ENCODE results near the gene RBM33. TPM values are rescaled to one million over a fixed set of nuclear protein-coding genes. Genes with fewer than 3 reads are reported as not detected.
A peak's percentile ranks its signal among the peaks of the same experiment; 100 is the strongest.

RBM33 gene
- polyA plus RNA-seq, 3 donors, result 15.0 to 27.7 (median 22.2) TPM

- H3K27ac ChIP-seq (ENCODE audit: low read depth in 1 of 2, low read length in 2 of 2), result no peak overlapping the region
- WGBS (ENCODE audit: insufficient coverage), result 14% methylated on average over 12 of the region's 22 CpGs
- H3K36me3 Mint-ChIP-seq, result peaks cover 2 to 6% of the 10 kb centered on the region in 2 donors
- no peaks in the 10 kb centered on the region for H3K79me2 ChIP-seq (ENCODE audit: insufficient read depth, low read length)
- peaks cover 2 to 23% (median 5%) of the 10 kb centered on the region in 7 donors for H3K9me3 Mint-ChIP-seq
- peak overlapping the region in 1 of 2 donors; percentile 84 for H3K4me3 Mint-ChIP-seq
- no peaks in the 10 kb centered on the region for H3K4me1 ChIP-seq (ENCODE audit: control insufficient read depth in 1 of 2, insufficient read depth in 2 of 2, low read length in 2 of 2)
- no peaks in the 10 kb centered on the region for H3K36me3 ChIP-seq (replicated peaks in 1 of 2; ENCODE audit: control insufficient read depth in 1 of 2, insufficient read depth in 2 of 2, low read length in 2 of 2)
- peaks cover 60 to 78% (median 76%) of the 10 kb centered on the region in 3 donors for H3K27me3 Mint-ChIP-seq (ENCODE audit: low read depth in 3 of 3)
- H3K4me1 Mint-ChIP-seq, result peaks cover 12% of the 10 kb centered on the region
- intact Hi-C loops (cut with micrococcal nuclease), result no loop called here
- H3K4me2 ChIP-seq (replicated peaks; ENCODE audit: extremely low read depth, low read length, poor library complexity, severe bottlenecking), result no peak overlapping the region
- TF ChIP-seq CTCF (IDR thresholded peaks at IDR 0.05), result no peak
- no peak overlapping the region for H3K9ac ChIP-seq (ENCODE audit: insufficient read depth, low read length, poor library complexity, severe bottlenecking)
- peaks cover 8 to 34% of the 10 kb centered on the region in 2 donors for H3K9me3 ChIP-seq (replicated peaks in 1 of 2; ENCODE audit: control insufficient read depth in 1 of 2, insufficient read depth in 1 of 2, low read length in 2 of 2)
- H3K27me3 ChIP-seq (ENCODE audit: control insufficient read depth in 2 of 2, insufficient read depth in 2 of 2, low read length in 2 of 2), result peaks cover 39 to 62% of the 10 kb centered on the region in 2 donors
- H4K20me1 ChIP-seq (ENCODE audit: insufficient read depth, low read length), result no peaks in the 10 kb centered on the region
- H2AFZ ChIP-seq (ENCODE audit: insufficient read depth, low read depth, low read length, poor library complexity, severe bottlenecking), result no peak overlapping the region
- no peak for DNase-seq
- no peak overlapping the region for H3K27ac Mint-ChIP-seq
- no peak overlapping the region for H3K4me3 ChIP-seq (replicated peaks in 1 of 3; ENCODE audit: low read depth in 2 of 3, low read length in 3 of 3)
These were observed 170.1 kb downstream of the RBM33 start for GRCh38 chr7:155814316-155815276.

- H3K9ac ChIP-seq (ENCODE audit: insufficient read depth, low read length, poor library complexity, severe bottlenecking), result no peak overlapping the region
- H3K4me3 Mint-ChIP-seq, result peak overlapping the region in 1 of 2 donors; percentile 71
These were observed 171.1 kb downstream of the RBM33 start for GRCh38 chr7:155815332-155816191.

More at GRCh38 chr7:155815332-155816191, 171.1 kb downstream of the RBM33 start:
- peak in 1 of 3 donors; percentile 26 for DNase-seq
- Mint-ChIP-seq H3K4me1 (peaks cover 11% of the 10 kb centered on the region), H3K27ac (peak overlapping the region in 1 of 7 donors; percentile 4), H3K27me3 (ENCODE audit: low read depth in 3 of 3) (peaks cover 56 to 70% (median 69%) of the 10 kb centered on the region in 3 donors), H3K36me3 (peaks cover 2 to 5% of the 10 kb centered on the region in 2 donors), H3K9me3 (peaks cover 2 to 17% (median 5%) of the 10 kb centered on the region in 7 donors)
- H3K36me3 ChIP-seq (replicated peaks in 1 of 2; ENCODE audit: control insufficient read depth in 1 of 2, insufficient read depth in 2 of 2, low read length in 2 of 2), result no peaks in the 10 kb centered on the region
- H3K27ac ChIP-seq (ENCODE audit: low read depth in 1 of 2, low read length in 2 of 2), result no peak overlapping the region
- no peak overlapping the region for H3K4me2 ChIP-seq (replicated peaks; ENCODE audit: extremely low read depth, low read length, poor library complexity, severe bottlenecking)
- H3K9me3 ChIP-seq (replicated peaks in 1 of 2; ENCODE audit: control insufficient read depth in 1 of 2, insufficient read depth in 1 of 2, low read length in 2 of 2), result peaks cover 8 to 28% of the 10 kb centered on the region in 2 donors
- H2AFZ ChIP-seq (ENCODE audit: insufficient read depth, low read depth, low read length, poor library complexity, severe bottlenecking), result no peak overlapping the region
- peaks cover 33 to 54% of the 10 kb centered on the region in 2 donors for H3K27me3 ChIP-seq (ENCODE audit: control insufficient read depth in 2 of 2, insufficient read depth in 2 of 2, low read length in 2 of 2)
- 29% methylated on average over 19 of the region's 20 CpGs for WGBS (ENCODE audit: insufficient coverage)
- H3K4me3 ChIP-seq (replicated peaks in 1 of 3; ENCODE audit: low read depth in 2 of 3, low read length in 3 of 3), result no peak overlapping the region
- H3K4me1 ChIP-seq (ENCODE audit: control insufficient read depth in 1 of 2, insufficient read depth in 2 of 2, low read length in 2 of 2), result no peaks in the 10 kb centered on the region
- intact Hi-C loops (cut with micrococcal nuclease), result no loop called here
- TF ChIP-seq CTCF (IDR thresholded peaks at IDR 0.05), result no peak
- H4K20me1 ChIP-seq (ENCODE audit: insufficient read depth, low read length), result no peaks in the 10 kb centered on the region
- no peaks in the 10 kb centered on the region for H3K79me2 ChIP-seq (ENCODE audit: insufficient read depth, low read length)
